ENCODE data around the gene IP6K1.
"Not testable (repeated sequence)": the region's sequence is repeated elsewhere in the genome, so short reads cannot be mapped to it uniquely, and the experiment has no call there.

Gene IP6K1

GRCh38 chr3:49786357-49787181 is at the start of gene IP6K1:
Gene IP6K1 (minus strand): TSS chr3:49786542. CDS start chr3:49748040, 38,502 bp downstream.
- DNase-seq = peak; percentile 98

DNA sequence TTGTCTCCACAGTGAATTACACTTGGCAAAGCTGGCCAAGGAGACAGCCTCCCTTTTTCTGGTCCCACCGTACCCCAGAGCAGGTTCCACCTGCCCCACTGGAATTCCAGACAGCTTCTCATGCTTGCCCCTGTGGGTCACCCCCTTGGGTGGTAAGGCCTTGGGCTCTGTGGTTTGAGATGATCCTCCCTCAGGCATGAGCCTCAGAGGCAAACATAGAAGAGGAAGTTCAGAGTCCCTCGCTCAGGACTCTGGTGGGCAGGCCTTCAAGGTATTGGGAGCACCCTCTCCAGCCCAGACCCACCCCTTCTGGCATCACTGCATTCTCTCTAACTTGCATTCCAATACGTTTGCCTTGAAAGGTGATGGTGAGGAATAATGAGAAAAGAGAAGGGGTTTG is 45.0 kb upstream of the IP6K1 start:
- DNase-seq = no peak

DNA sequence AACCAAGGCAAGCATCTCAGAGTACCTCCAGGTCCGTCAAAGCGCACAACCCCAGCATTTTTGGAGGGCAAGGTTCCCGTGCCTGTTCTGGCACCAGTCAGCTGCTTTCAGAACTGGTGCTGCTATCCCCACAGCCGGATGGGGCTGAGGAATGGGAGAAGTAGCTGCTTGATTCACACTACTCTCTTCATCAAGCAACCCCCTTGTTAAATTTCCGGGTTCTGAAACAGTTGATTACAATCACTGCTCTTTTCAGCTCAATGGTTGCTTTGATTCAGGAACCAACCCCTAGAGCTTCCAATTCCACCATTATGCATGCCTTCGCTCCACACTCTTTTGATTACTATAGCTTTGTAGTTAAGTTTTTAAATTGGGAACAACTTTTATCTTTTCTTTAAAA is 39.7 kb upstream of the IP6K1 start:
- DNase-seq = no peak

DNA sequence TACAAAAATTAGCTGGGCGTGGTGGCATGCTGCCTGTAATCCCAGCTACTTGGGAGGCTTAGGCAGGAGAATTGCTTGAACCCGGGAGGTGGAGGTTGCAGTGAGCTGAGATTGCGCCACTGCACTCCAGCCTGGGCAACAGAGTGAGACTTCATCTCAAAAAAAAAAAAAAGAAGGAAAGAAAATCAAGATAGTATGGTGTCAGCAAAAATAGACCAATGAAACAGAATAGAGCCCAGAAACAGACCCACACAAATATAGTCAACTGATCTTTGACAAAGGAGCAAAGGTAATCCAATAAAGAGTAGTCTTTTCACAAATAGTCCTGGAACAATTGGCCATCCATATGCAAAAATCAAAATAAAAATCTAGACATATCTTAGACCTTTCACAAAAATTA is 36.8 kb upstream of the IP6K1 start:
- not testable (repeated sequence) for DNase-seq

GRCh38 chr3:49813497-49814174 is 27.3 kb upstream of the IP6K1 start, which contains the start of gene UBA7:
Gene UBA7 (minus strand): TSS chr3:49813953. CDS start chr3:49813787, 166 bp downstream.
- DNase-seq = peak; percentile 61

DNA sequence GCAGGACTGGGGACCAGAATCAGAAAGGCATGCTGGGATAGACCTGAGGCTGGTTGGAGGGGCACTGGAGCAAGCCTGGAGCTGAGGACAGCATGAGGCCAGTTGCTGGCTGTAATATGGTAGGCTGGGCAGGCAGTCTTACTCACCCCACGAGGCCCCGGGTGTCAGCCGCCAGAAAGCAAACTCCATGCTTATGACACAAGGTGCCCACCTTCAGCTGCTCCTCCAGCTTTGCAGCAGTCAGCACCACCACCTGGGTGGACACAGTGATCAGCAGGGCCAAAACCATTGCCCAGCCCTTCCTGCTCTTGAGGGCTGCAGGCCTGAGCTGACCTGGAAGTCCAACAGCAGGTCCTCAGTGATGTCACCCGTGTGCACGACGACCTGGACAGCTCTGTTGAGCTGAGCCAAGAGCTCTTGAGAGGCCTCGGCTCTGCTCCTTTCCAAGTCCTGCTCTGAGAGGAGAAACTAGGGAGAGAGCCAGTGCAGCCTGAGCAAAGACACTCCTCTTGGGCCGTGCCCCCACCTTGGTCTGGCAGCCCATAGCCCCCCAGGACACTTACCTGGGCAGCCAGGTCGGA is 26.7 kb upstream of the IP6K1 start:
- peak; percentile 5 for DNase-seq

DNA sequence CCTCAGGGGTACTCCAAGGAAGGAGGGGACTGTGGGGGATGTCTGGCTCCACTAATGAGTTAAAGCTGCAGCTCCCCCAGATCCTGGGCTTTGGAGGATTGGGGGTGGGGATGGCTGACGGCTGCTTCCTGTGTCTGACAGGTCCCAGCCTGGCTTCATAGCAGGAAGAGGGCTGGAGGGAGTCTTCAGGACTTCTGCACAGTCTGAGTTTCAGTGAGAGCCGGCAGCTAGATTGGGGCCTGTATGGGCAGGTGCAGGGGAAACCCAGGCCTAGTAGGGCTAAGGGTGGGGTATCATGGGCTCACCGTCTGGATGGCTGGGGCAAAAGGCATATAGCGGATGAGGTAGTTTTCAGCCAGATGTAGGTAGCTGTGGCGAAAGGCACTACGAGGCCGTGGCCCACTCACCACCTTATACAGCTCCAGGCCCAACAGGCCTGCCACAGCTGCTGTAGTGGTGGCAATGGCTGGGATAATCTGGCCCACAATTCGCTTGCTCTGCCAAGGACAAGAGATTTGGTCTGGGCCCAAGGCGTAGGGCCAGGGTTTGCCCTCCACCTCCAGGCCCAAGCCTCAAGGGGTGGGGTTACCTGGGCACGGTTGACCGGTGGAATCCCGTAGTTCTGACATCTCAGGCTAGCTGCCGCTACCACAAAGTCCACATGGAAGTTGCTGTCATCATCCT is 21.2 kb upstream of the IP6K1 start:
- no peak for DNase-seq

DNA sequence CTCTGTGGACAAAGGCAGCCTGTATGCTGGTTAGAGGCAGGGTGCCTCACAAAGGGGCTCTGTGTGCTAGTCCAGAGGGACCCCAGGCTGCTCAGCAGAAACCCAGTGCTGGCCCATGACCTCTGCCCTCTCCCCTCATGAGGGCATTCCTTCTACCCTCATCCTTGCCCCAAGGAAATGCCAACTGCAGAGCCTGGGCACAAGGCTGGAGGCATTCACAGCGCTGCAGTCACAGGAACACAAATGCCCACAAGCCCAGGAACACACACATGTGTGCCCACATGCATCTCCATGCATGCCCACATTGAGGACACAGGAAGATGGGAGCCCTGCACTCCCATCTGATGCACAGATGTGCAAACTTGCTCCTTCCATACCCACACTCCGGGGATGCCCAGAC is 20.5 kb upstream of the IP6K1 start:
- no peak for DNase-seq

GRCh38 chr3:49805897-49806701 is 19.8 kb upstream of the IP6K1 start:
- DNase-seq = no peak

DNA sequence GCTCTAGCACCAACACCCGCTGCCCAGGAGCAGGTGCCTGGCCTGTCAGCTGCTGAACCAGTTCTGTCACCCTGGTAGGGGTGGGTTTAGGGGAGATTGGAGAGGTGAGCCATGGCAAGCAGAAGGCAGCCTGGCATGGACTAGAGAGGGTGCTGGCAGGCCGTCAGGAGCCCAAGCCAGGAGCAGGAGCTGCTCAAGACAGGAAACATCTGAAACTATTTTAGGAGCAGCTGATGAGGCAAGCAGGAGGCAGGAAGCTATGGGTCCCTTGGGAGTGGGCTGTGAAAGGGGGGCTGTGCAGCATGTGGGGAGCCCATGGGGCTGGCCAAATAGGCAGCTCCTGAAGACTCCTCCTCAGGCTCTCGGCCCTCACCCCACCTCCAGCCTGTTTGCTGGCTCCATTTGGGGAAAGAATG is 19.0 kb upstream of the IP6K1 start:
- DNase-seq = peak; percentile 63

- DNase-seq = no peak
Observed at GRCh38 chr3:49804141-49805041, 18.0 kb upstream of the IP6K1 start.

- no peak for DNase-seq
Observed at GRCh38 chr3:49803465-49804140, 17.3 kb upstream of the IP6K1 start.

- peak; percentile 61 for DNase-seq
Observed at GRCh38 chr3:49802719-49803464, 16.6 kb upstream of the IP6K1 start, which contains the start of gene INKA1. Gene INKA1 (plus strand): TSS chr3:49803261. CDS start chr3:49803393, 132 bp downstream.

- no peak for DNase-seq
Observed at GRCh38 chr3:49801160-49801559, 14.8 kb upstream of the IP6K1 start.

GRCh38 chr3:49799761-49800160 is 13.4 kb upstream of the IP6K1 start, which contains the start of gene CDHR4:
Gene CDHR4 (minus strand): TSS chr3:49799873. CDS start chr3:49799812, 61 bp downstream.
- no peak for DNase-seq

DNA sequence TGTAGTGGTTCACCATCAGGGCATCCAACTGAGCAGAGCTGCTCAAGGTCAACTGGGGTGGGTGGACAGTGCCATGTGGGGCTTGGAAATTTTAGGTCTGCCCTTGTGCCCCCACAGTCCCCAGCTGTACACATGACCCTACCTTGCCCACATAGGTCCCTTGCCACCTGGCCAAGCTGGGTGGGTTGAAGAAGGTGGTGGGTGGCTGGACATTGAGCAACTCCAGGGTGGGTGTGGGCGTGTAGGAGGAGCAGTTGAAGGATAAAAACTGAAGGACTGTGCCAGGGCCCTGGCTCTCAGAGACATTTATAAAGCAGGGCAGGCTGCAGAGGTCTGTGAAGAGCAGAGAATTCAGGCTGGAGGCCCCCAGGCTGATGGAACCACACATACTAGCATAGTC is 12.8 kb upstream of the IP6K1 start:
- no peak for DNase-seq

- no peak for DNase-seq
Observed at GRCh38 chr3:49794926-49795905, 8.9 kb upstream of the IP6K1 start.

- no peak for DNase-seq
Observed at GRCh38 chr3:49794431-49794830, 8.1 kb upstream of the IP6K1 start.
